Liver (tissue), 9 donors: ENCODE data around the gene MYCBPAP. TPM values are rescaled to one million over a fixed set of nuclear protein-coding genes. Genes with fewer than 3 reads are reported as not detected.

Experiments
- DNase-seq: peaks from one replicate; pipeline ENCODE4 v3.0.0-alpha.2; 2017; ENCODE audit warnings: low spot score
- H3K27ac ChIP-seq, 2 donors: one replicate each; pipeline ENCODE4 v1.7.0; 2013; ENCODE audit warnings: inconsistent platforms in 2 of 2, low read length in 2 of 2, control low read depth in 1 of 2, low read depth in 1 of 2, mild to moderate bottlenecking in 1 of 2
- H3K27me3 ChIP-seq, 4 donors: one replicate each; pipeline versions ENCODE4 v1.6.1 to v1.7.0; 2013; ENCODE audit warnings: low read length in 3 of 4, inconsistent platforms in 1 of 4, mild to moderate bottlenecking in 1 of 4, moderate library complexity in 1 of 4; ENCODE audit not compliant: control insufficient read depth in 4 of 4, insufficient read depth in 4 of 4
- H3K36me3 ChIP-seq, 4 donors: one replicate each; pipeline versions ENCODE4 v1.6.1 to v1.7.0; 2013; ENCODE audit warnings: low read length in 3 of 4, mild to moderate bottlenecking in 3 of 4, low read depth in 1 of 4, moderate library complexity in 1 of 4; ENCODE audit not compliant: control insufficient read depth in 4 of 4, insufficient read depth in 3 of 4
- H3K4me1 ChIP-seq, 4 donors: one replicate each; pipeline versions ENCODE4 v1.6.1 to v1.7.0; 2013; ENCODE audit warnings: low read length in 3 of 4, mild to moderate bottlenecking in 3 of 4, moderate library complexity in 1 of 4; ENCODE audit not compliant: control insufficient read depth in 4 of 4, insufficient read depth in 4 of 4
- H3K4me3 ChIP-seq, 3 donors: one replicate each; pipeline versions ENCODE4 v1.6.1 to v1.7.0; 2013; ENCODE audit warnings: low read length in 3 of 3, control low read depth in 1 of 3, low read depth in 1 of 3, mild to moderate bottlenecking in 1 of 3
- H3K9ac ChIP-seq, 2 donors: one replicate each; pipeline ENCODE4 v1.7.0; 2013; ENCODE audit warnings: low read length in 2 of 2, mild to moderate bottlenecking in 2 of 2, moderate library complexity in 2 of 2, control low read depth in 1 of 2, low read depth in 1 of 2
- H3K9me3 ChIP-seq, 4 donors: one replicate each; pipeline versions ENCODE4 v1.6.1 to v1.7.0; 2013; ENCODE audit warnings: low read length in 3 of 4; ENCODE audit not compliant: control insufficient read depth in 4 of 4
- CTCF ChIP-seq: fragments of 150-350 bp; IDR thresholded peaks from 2 replicates; pipeline ENCODE4 v1.5.1; 2017; ENCODE audit warnings: improper control_type of control experiment, low read depth, low read length; ENCODE audit not compliant: missing input control
- EGR1 ChIP-seq, 2 donors: IDR thresholded peaks; 2 replicates each; pipeline ENCODE4 v1.6.1; 2016 to 2018; ENCODE audit warnings: antibody characterized with exemption in 2 of 2, low read depth in 2 of 2
- FOXA1 ChIP-seq: IDR thresholded peaks from 2 replicates; pipeline ENCODE4 v1.6.1; 2016; ENCODE audit warnings: antibody characterized with exemption
- FOXA2 ChIP-seq: IDR thresholded peaks from 2 replicates; pipeline ENCODE4 v1.6.1; 2016; ENCODE audit warnings: antibody characterized with exemption
- GABPA ChIP-seq, 2 donors: IDR thresholded peaks in 1 of 2; conservative IDR thresholded peaks in 1 of 2; 2 replicates each; pipeline ENCODE4 v1.6.1; 2016; ENCODE audit warnings: antibody characterized with exemption in 2 of 2, mild to moderate bottlenecking in 1 of 2, moderate library complexity in 1 of 2
- HNF4A ChIP-seq, 2 donors: conservative IDR thresholded peaks; 2 replicates each; pipeline ENCODE4 v1.6.1; 2016; ENCODE audit warnings: antibody characterized with exemption in 2 of 2, mild to moderate bottlenecking in 2 of 2
- HNF4G ChIP-seq: IDR thresholded peaks from 2 replicates; pipeline ENCODE4 v1.6.1; 2016; ENCODE audit warnings: antibody characterized with exemption
- JUND ChIP-seq, 2 donors: IDR thresholded peaks; 2 replicates each; pipeline ENCODE4 v1.6.1; 2016; ENCODE audit warnings: antibody characterized with exemption in 2 of 2
- NR2F2 ChIP-seq: IDR thresholded peaks from 2 replicates; pipeline ENCODE4 v1.6.1; 2016; ENCODE audit warnings: antibody characterized with exemption
- RAD21 ChIP-seq, 2 donors: IDR thresholded peaks; 2 replicates each; pipeline ENCODE4 v1.6.1; 2016; ENCODE audit warnings: antibody characterized with exemption in 2 of 2, mild to moderate bottlenecking in 2 of 2
- REST ChIP-seq: IDR thresholded peaks from 2 replicates; pipeline ENCODE4 v1.6.1; 2016; ENCODE audit warnings: antibody characterized with exemption, mild to moderate bottlenecking
- RXRA ChIP-seq, 2 donors: IDR thresholded peaks; 2 replicates each; pipeline ENCODE4 v1.6.1; 2017 to 2018; ENCODE audit warnings: antibody characterized with exemption in 2 of 2, mild to moderate bottlenecking in 1 of 2
- SP1 ChIP-seq: IDR thresholded peaks from 2 replicates; pipeline ENCODE4 v1.6.1; 2018; ENCODE audit warnings: antibody characterized with exemption, mild to moderate bottlenecking
- TAF1 ChIP-seq: conservative IDR thresholded peaks from 2 replicates; pipeline ENCODE4 v1.6.1; 2016; ENCODE audit warnings: antibody characterized with exemption, mild to moderate bottlenecking
- YY1 ChIP-seq: IDR thresholded peaks from 2 replicates; pipeline ENCODE4 v1.6.1; 2016; ENCODE audit warnings: antibody characterized with exemption, mild to moderate bottlenecking
- ZBTB33 ChIP-seq: IDR thresholded peaks from 2 replicates; pipeline ENCODE4 v1.6.1; 2016; ENCODE audit warnings: antibody characterized with exemption
- WGBS: extraction: QIAGEN DNeasy Blood & Tissue Kit; methylation state at CpG from one replicate; pipeline ENCODE4 v1.1.7; 2013; 5-methylcytosine and 5-hydroxymethylcytosine counted together
- polyA plus RNA-seq, 2 donors: library from polyadenylated mRNA; stranded (reverse) in 1 of 2; unstranded in 1 of 2; fragments of 200-250 nt in 1 of 2; fragments of >200 nt in 1 of 2; fragmentation: Nextera tagmentation in 1 of 2; extraction: Ambion mirVana in 1 of 2; gene quantifications; one replicate each; pipeline versions ENCODE4 v1.2.1 to v1.2.3, GENCODE V29; 2013 to 2015
- total RNA-seq, 2 donors: library from RNA; depleted of rRNA; stranded (reverse); fragments of >200 nt; gene quantifications; one replicate each; pipeline ENCODE4 v1.2.3, GENCODE V29; 2014
- TF ChIP-seq, protein P1 (sequence below): IDR thresholded peaks from 2 replicates; pipeline ENCODE4 v1.6.1; 2016; ENCODE audit warnings: antibody characterized with exemption
- TF ChIP-seq, protein P2 (sequence below): IDR thresholded peaks from 2 replicates; pipeline ENCODE4 v1.6.1; 2016; ENCODE audit warnings: antibody characterized with exemption
- donor health status: healthy.
- donor health status: healthy.
- donor health status: healthy.
- donor health status: healthy.
- donor health status: healthy.

The MYCBPAP gene
- total and polyA plus RNA-seq, 4 donors = 0.23 to 0.25 TPM; not detected in 2

GRCh38 chr17:50474523-50474922 lies 33.7 kb upstream of the MYCBPAP start:
- TF ChIP-seq, protein P1, sequence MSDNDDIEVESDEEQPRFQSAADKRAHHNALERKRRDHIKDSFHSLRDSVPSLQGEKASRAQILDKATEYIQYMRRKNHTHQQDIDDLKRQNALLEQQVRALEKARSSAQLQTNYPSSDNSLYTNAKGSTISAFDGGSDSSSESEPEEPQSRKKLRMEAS = no peak
- TF ChIP-seq SP1 (no peak), RXRA (IDR thresholded peaks at IDR 0.05) (peak in 1 of 2 donors; percentile 28), YY1 (no peak), FOXA1 (no peak), HNF4A (conservative IDR thresholded peaks at IDR 0.05) (peak in 1 of 2 donors; percentile 28), REST (no peak), ZBTB33 (no peak), GABPA (IDR thresholded peaks at IDR 0.05 in 1 of 2, conservative IDR thresholded peaks at IDR 0.05 in 1 of 2) (no peak), TAF1 (no peak), EGR1 (IDR thresholded peaks at IDR 0.05; ENCODE audit: low read depth in 2 of 2) (no peak), HNF4G (no peak), FOXA2 (no peak), JUND (IDR thresholded peaks at IDR 0.05) (no peak)
- TF ChIP-seq, protein P2, sequence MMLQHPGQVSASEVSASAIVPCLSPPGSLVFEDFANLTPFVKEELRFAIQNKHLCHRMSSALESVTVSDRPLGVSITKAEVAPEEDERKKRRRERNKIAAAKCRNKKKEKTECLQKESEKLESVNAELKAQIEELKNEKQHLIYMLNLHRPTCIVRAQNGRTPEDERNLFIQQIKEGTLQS = no peak
- Histone ChIP-seq H3K36me3 (peaks cover 0 to 6% (median 2%) of the 10 kb centered on the region in 4 donors), H3K27ac (peak overlapping the region in 1 of 2 donors; percentile 5), H3K27me3 (no peaks in the 10 kb centered on the region), H3K9me3 (no peaks in the 10 kb centered on the region), H3K4me3 (no peak overlapping the region), H3K9ac (no peak overlapping the region), H3K4me1 (peaks cover 9 to 79% (median 55%) of the 10 kb centered on the region in 4 donors)
- DNase-seq = no peak
- 38% methylated on average over 6 of the region's 6 CpGs for WGBS

GRCh38 chr17:50475362-50475761 lies 32.9 kb upstream of the MYCBPAP start:
- H3K27me3 ChIP-seq = no peaks in the 10 kb centered on the region
- H3K36me3 ChIP-seq = peaks cover 0 to 6% (median 2%) of the 10 kb centered on the region in 4 donors
- H3K4me1 ChIP-seq = peaks cover 9 to 81% (median 59%) of the 10 kb centered on the region in 4 donors
- peak overlapping the region in 1 of 2 donors; percentile 19 for H3K27ac ChIP-seq
- DNase-seq = no peak
- no peak overlapping the region for H3K9ac ChIP-seq
- no peaks in the 10 kb centered on the region for H3K9me3 ChIP-seq
- peak overlapping the region in 2 of 3 donors; percentile 2 to 18 for H3K4me3 ChIP-seq
- WGBS = 39% methylated on average over 4 of the region's 4 CpGs
- TF ChIP-seq TAF1 (no peak), RXRA (IDR thresholded peaks at IDR 0.05) (no peak), CTCF (no peak), YY1 (no peak), RAD21 (IDR thresholded peaks at IDR 0.05) (no peak), FOXA2 (no peak), HNF4G (no peak), FOXA1 (no peak), SP1 (no peak), EGR1 (IDR thresholded peaks at IDR 0.05; ENCODE audit: low read depth in 2 of 2) (no peak), JUND (IDR thresholded peaks at IDR 0.05) (no peak), ZBTB33 (no peak), NR2F2 (no peak), GABPA (IDR thresholded peaks at IDR 0.05 in 1 of 2, conservative IDR thresholded peaks at IDR 0.05 in 1 of 2) (no peak)
- TF ChIP-seq, protein P2 = no peak
- TF ChIP-seq, protein P1 = no peak
